ENCODE results near the gene TOMM40. TPM values are rescaled to one million over a fixed set of nuclear protein-coding genes. Genes with fewer than 3 reads are reported as not detected.

The TOMM40 gene
- 10 to 100 TPM; 53.0 to 65.1 TPM for total RNA-seq

DNA sequence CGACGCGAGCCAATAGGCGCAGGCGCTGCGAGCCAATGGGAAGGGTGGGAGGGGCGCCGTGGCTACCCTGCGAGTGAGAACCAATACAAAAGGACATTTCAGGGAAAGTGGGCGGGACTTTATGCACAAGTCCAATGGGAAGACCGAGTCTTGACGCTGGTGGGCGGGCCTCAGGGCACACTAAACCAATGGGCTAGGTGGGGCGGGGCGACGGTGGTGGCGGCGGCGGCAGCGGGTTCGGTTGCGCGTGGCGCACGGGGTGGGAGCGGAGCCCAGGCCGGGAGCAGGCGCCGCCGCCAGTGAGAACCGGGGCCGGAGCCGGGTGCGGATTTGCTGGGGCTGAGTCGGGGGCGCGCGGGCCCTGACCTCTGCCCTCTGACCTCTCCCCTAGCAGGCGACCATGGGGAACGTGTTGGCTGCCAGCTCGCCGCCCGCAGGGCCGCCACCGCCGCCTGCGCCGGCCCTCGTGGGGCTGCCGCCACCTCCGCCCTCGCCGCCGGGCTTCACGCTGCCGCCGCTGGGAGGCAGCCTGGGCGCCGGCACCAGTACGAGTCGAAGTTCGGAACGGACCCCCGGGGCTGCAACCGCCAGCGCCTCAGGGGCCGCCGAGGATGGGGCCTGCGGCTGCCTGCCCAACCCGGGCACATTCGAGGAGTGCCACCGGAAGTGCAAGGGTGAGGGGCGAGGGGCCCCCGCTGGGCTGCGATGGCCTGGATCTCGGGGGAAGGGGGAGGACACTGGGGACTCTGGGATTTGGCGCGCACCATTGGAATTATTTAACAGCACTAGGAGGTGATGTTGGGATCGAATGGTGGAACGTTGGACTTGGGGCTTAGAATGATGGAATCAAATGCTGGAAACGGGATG lies at the start of gene TOMM40:
Gene TOMM40, plus strand, starts transcription at position 239 of the 867 bp plus-strand sequence. Its CDS starts 162 bp downstream, at position 401.
- H3K4me1 Mint-ChIP-seq (ENCODE audit: low read depth): peaks cover 37% of the 10 kb centered on the region
- no peak for ATAC-seq (replicated peaks in 1 of 2)
- H3K36me3 Mint-ChIP-seq (ENCODE audit: insufficient read depth in 2 of 2): peaks cover under 1 to 14% of the 10 kb centered on the region in 2 donors

DNA sequence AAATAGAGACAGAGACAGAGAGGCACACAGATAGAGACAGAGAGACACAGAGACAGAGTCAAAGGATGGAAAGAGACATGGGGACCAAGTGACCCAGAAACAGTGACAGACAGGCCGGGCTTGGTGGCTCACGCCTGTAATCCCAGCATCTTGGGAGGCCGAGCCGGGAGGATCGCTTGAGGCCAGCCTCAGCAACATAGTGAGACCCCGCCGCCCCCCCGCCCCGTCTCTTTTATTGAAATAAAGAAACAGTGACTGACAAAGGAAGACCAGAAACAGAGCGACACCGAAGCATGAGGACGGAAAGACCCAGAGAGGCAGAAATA lies 45.8 kb upstream of the TOMM40 start:
- H3K27ac Mint-ChIP-seq: no peak overlapping the region
- H3K9me3 Mint-ChIP-seq: no peaks in the 10 kb centered on the region
- peaks cover 35% of the 10 kb centered on the region for H3K27me3 Mint-ChIP-seq (ENCODE audit: low read depth)
- no peaks in the 10 kb centered on the region for H3K36me3 Mint-ChIP-seq (ENCODE audit: insufficient read depth in 2 of 2)
- ATAC-seq (replicated peaks in 1 of 2) (peak; percentile 1 to 4), DNase-seq (no peak)
- peaks cover 19% of the 10 kb centered on the region for H3K4me1 Mint-ChIP-seq (ENCODE audit: low read depth)
- H3K4me3 Mint-ChIP-seq: peak overlapping the region; percentile 86 to 87

More for the DNA sequence above, at the start of gene TOMM40:
- no peaks in the 10 kb centered on the region for H3K27me3 Mint-ChIP-seq (ENCODE audit: low read depth)
- H3K4me3 Mint-ChIP-seq: peak within 1 kb of the TSS; percentile 82 to 83
- peak within 1 kb of the TSS; percentile 39 for H3K27ac Mint-ChIP-seq
- peaks cover 2% of the 10 kb centered on the region in 2 donors for H3K9me3 Mint-ChIP-seq
- DNase-seq: peak; percentile 99 to 100

DNA sequence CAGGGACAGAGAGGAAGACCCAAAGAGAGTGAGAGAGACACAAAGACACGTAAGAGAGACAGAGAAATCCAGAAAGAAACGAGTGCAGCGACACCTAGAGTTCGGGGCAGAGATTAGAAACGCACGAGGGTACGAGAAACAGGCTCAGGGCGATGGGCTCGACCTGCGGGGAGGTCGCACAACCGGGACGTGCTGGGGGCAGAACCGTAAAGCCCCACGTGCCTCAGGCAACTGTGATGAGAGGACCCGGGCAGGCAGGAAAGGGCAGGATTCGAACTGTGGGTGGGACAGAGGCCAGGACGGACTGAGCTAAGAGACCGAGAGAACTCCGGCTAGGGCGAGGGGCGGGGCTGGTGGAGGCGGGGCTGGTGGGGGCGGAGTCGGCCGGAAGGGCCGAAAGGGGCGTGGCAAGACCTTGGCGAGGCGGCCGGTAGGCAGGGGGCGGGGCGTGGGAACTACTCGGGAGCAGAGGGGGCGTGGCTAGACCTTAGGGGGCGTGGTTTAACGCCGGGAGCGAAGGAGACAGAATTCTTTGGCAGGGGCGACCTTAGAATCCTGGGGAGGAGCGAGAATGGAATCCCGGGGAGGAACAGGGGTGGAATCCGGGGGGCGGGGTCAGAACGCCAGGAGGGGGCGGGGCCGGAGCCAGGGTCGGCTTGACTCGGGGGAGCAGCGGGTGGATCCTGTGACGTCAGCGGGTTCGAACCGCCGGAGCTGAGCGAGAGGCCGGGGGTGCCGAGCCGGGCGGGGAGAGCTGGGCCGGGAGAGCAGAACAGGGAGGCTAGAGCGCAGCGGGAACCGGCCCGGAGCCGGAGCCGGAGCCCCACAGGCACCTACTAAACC lies 45.2 kb upstream of the TOMM40 start, which contains the start of gene NECTIN2:
Gene NECTIN2, plus strand, starts transcription at position 686 of the 843 bp plus-strand sequence. CDS start 229 bp downstream, outside the sequence.
- Mint-ChIP-seq H3K4me1 (ENCODE audit: low read depth) (peaks cover 19% of the 10 kb centered on the region), H3K4me3 (peak within 1 kb of the TSS; percentile 86 to 87), H3K36me3 (ENCODE audit: insufficient read depth in 2 of 2) (no peaks in the 10 kb centered on the region), H3K9me3 (no peaks in the 10 kb centered on the region), H3K27me3 (ENCODE audit: low read depth) (peaks cover 35% of the 10 kb centered on the region), H3K27ac (no peak within 1 kb of the TSS)
- DNase-seq (peak; percentile 96 to 97), ATAC-seq (replicated peaks in 1 of 2) (peak; percentile 77 to 80)

DNA sequence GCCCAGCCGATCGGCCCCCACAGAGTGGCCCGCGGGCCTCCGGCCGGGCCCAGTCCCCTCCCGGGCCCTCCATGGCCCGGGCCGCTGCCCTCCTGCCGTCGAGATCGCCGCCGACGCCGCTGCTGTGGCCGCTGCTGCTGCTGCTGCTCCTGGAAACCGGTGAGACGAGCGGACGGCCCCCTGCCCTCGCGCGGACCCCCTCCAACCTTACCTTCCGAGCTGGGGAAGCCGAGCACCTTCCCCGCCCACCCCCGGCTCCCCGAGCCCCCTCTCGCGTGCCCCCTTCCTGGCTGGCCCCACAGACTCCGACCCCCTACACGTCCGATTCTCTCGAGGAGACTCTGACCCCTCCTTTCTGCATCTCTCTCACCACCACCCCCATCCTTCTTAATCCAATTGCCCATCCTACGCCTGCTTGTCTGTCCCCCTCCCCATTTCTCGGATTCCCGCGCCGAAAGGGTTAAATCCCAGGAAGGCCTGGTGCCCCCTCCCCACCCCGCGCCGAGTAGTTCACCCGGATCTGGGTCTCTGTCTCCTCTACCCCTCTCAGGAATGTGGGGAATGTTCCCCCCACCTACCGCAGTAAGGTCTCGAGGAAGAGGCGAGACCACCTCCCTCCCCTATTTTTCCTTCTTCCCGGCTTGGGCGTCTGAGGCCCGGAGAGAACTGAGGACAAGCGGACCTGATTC lies 44.5 kb upstream of the TOMM40 start:
- Mint-ChIP-seq H3K36me3 (ENCODE audit: insufficient read depth in 2 of 2) (no peaks in the 10 kb centered on the region), H3K27ac (no peak overlapping the region), H3K9me3 (no peaks in the 10 kb centered on the region), H3K4me1 (ENCODE audit: low read depth) (peaks cover 19% of the 10 kb centered on the region), H3K27me3 (ENCODE audit: low read depth) (peaks cover 40% of the 10 kb centered on the region), H3K4me3 (peak overlapping the region; percentile 82 to 87)
- ATAC-seq (replicated peaks in 1 of 2) (no peak), DNase-seq (no peak)

DNA sequence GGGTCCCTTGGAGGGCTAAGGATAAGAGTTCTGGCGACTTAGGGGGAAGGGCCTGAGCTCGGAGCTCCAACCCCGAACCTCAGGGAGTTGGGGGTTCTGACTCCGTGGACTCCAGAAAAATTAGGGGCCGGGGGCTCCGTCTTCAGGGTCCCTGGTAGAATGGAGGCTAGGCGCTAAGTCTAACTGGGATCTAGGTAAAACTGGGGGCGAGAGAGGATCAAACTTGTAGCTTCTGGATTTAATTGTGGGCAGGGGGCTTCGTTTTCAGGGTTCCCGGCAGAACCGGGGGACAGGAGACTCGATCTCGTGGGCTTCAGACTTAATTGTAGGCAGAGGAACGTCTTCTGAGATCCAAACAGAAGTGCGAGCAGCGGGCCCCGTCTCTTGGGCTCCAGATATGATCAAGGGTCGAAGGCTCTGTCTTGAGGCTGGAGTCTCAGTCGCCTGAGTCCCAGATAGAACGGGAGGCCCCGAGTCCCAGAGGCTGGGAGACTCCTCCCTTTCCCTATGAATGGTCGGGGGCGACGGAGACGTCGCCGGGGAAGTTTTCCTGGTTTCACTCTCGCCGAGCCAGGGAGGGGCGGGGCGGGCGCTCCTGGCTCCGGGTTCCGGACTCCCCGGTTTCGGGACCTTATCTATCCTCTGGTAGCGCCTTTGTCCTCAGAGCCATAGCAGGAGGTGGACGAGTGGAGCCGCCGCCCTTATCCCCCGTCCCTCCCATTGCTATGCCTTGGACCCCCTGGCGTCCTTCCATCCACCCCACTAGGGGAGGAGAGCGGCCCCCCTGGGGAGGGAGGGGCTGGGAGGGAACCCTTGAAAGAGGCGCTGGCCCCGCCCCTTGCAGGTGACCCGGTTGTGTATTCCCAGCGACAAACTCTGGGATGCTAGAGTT lies 43.7 kb upstream of the TOMM40 start:
- ATAC-seq (replicated peaks in 1 of 2): no peak
- DNase-seq: peak; percentile 12 to 16
- Mint-ChIP-seq H3K27me3 (ENCODE audit: low read depth) (peaks cover 48% of the 10 kb centered on the region), H3K9me3 (no peaks in the 10 kb centered on the region), H3K4me3 (peak overlapping the region; percentile 82 to 87), H3K4me1 (ENCODE audit: low read depth) (peaks cover 19% of the 10 kb centered on the region), H3K36me3 (ENCODE audit: insufficient read depth in 2 of 2) (no peaks in the 10 kb centered on the region), H3K27ac (no peak overlapping the region)

DNA sequence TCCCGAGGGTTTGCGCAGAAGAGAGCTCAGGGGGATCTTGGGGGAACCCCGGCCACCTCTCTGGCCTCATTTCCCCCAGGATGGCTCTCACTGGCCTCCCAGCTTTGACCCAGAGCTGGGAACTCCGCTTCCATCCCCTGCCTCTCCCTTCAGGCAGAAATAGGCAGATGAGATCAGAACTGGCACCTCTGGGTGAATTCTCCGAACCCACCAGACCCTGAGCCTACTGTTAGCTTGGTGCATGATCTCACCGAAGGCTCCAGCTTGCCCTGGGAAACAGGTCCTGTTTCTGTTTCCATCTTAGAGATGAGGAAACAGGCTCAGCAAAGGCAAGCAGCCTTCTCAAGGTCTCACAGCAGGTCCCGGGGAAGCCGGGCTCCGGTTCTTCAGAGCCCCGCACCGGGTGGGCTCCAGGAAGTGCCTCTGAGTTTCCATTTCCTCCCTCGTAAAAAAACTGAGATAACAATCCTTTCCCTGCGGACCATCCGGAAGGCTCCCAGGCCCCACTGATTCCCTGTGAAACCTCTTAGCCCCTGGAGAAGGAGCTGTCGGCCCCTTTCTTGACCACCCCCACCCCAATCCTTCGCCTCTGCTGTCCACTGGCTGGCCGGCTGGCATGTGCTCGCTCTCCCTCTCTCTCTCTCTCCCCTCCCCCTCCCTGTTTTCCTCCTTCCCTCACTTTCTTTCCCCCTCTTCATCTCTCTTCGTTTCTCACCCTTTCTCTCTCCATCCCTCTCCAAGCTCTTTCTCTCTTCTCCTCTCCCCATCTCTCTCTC lies 42.8 kb upstream of the TOMM40 start:
- no peak for ATAC-seq (replicated peaks in 1 of 2)
- no peak overlapping the region for H3K27ac Mint-ChIP-seq
- H3K9me3 Mint-ChIP-seq: no peaks in the 10 kb centered on the region
- DNase-seq: no peak
- peaks cover 51% of the 10 kb centered on the region for H3K27me3 Mint-ChIP-seq (ENCODE audit: low read depth)
- peak overlapping the region; percentile 22 to 48 for H3K4me3 Mint-ChIP-seq
- no peaks in the 10 kb centered on the region for H3K36me3 Mint-ChIP-seq (ENCODE audit: insufficient read depth in 2 of 2)
- H3K4me1 Mint-ChIP-seq (ENCODE audit: low read depth): peaks cover 19% of the 10 kb centered on the region

DNA sequence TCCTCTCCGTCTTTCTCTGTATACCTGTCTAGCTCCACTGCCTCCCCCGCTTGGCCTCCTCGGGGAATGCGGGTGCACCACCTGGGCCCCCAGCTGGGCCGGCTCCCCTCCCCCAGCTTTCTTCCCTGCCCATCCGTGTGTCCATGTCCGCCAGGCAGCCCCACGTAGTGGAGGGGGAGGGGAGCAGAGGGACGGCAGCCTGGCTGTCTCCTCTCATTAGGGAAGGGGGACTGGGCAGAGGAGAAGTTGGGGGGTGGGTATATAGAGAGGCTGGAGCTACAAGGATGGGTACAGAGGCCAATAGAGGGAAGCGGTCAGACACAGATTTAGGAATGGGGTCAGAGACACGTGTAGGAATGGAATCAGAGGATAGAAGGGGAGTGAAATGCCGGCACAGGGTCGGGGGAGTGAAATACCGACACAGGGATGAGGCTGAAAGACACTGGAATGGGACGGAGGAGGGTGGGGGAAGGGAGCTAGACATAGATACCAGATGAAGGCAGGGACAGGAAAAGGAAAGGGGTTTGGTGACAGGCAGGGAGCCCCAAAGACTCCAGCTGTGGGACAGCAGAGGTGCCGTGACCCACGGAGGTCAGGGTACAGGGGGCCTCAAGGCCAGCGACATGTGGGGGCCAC lies 42.1 kb upstream of the TOMM40 start:
- H3K4me3 Mint-ChIP-seq: peak overlapping the region; percentile 22 to 48
- H3K36me3 Mint-ChIP-seq (ENCODE audit: insufficient read depth in 2 of 2): no peaks in the 10 kb centered on the region
- DNase-seq: no peak
- H3K27ac Mint-ChIP-seq: no peak overlapping the region
- peaks cover 19% of the 10 kb centered on the region for H3K4me1 Mint-ChIP-seq (ENCODE audit: low read depth)
- peaks cover 51% of the 10 kb centered on the region for H3K27me3 Mint-ChIP-seq (ENCODE audit: low read depth)
- no peaks in the 10 kb centered on the region for H3K9me3 Mint-ChIP-seq
- no peak for ATAC-seq (replicated peaks in 1 of 2)

DNA sequence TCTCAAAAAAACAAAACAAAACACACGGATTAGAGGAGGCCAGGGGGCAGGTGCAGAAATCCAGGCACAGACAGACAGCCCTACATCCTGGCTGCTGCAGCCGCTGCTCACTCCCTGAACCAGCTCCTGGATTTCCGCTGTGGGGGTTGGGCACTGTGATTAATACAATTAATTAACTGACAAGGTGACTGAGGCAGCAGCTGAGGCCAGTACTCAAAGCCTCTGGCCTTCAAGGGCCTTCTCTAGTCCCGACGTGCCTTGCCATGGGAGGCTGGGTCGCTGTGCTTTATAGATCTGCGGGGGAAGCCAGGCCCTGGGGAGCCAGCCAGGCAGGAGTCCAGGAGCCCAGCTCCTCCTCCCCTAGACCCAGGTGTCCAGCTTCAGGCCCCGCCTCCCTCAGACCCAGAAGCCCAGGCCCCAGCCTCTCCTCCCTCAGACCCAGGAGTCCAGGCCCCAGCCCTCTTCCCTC lies 40.4 kb upstream of the TOMM40 start:
- H3K36me3 Mint-ChIP-seq (ENCODE audit: insufficient read depth in 2 of 2): no peaks in the 10 kb centered on the region
- ATAC-seq (replicated peaks in 1 of 2) (no peak), DNase-seq (no peak)
- H3K4me1 Mint-ChIP-seq (ENCODE audit: low read depth): peaks cover 9% of the 10 kb centered on the region
- peaks cover 51% of the 10 kb centered on the region for H3K27me3 Mint-ChIP-seq (ENCODE audit: low read depth)
- no peak overlapping the region for H3K27ac Mint-ChIP-seq
- H3K9me3 Mint-ChIP-seq: no peaks in the 10 kb centered on the region
- no peak overlapping the region for H3K4me3 Mint-ChIP-seq

DNA sequence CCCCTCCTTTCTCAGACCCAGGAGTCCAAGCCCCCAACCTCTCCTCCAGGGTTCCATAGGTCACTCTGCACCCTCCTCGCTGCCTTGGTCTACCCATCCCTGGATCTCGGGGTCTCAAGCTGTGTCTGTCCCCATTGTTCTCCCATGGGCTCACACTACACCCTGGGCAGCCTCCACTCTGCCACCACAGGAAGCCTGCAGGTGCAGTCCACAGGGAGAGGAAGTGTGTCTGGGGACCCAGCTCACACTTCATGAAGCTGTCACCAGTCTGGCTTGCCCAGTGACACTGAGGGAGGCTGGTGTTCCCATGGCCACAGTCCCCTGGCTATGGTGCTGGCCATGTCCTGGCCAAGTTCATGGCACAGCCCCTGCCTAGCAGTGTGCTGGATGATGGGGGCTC lies 39.6 kb upstream of the TOMM40 start:
- H3K9me3 Mint-ChIP-seq: no peaks in the 10 kb centered on the region
- no peak overlapping the region for H3K4me3 Mint-ChIP-seq
- no peaks in the 10 kb centered on the region for H3K36me3 Mint-ChIP-seq (ENCODE audit: insufficient read depth in 2 of 2)
- H3K27ac Mint-ChIP-seq: no peak overlapping the region
- H3K4me1 Mint-ChIP-seq (ENCODE audit: low read depth): peaks cover 9% of the 10 kb centered on the region
- ATAC-seq (replicated peaks in 1 of 2): no peak
- peaks cover 56% of the 10 kb centered on the region for H3K27me3 Mint-ChIP-seq (ENCODE audit: low read depth)
- no peak for DNase-seq

DNA sequence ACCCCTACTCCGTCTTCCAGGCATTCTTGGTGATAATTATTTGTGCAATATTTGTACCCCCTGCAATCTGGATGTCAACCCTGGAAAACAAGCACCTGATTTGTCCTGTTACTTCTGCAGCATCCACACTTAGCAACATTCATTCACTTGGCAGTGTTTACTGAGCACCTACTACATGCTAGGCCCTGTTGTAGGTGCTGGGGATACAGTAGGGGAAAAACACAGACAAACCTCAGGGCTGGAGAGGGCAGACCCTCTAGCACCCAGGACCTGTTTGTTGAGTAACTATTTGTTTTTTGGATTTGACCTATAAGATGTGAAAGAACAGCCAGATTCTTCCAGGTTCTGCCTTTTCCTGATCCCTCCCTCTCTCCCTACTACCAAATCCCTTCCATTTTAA lies 35.4 kb upstream of the TOMM40 start:
- Mint-ChIP-seq H3K9me3 (no peaks in the 10 kb centered on the region), H3K36me3 (ENCODE audit: insufficient read depth in 2 of 2) (no peaks in the 10 kb centered on the region), H3K27me3 (ENCODE audit: low read depth) (peaks cover 22% of the 10 kb centered on the region), H3K4me1 (ENCODE audit: low read depth) (no peaks in the 10 kb centered on the region), H3K4me3 (no peak overlapping the region), H3K27ac (no peak overlapping the region)
- ATAC-seq (replicated peaks in 1 of 2) (no peak), DNase-seq (no peak)

DNA sequence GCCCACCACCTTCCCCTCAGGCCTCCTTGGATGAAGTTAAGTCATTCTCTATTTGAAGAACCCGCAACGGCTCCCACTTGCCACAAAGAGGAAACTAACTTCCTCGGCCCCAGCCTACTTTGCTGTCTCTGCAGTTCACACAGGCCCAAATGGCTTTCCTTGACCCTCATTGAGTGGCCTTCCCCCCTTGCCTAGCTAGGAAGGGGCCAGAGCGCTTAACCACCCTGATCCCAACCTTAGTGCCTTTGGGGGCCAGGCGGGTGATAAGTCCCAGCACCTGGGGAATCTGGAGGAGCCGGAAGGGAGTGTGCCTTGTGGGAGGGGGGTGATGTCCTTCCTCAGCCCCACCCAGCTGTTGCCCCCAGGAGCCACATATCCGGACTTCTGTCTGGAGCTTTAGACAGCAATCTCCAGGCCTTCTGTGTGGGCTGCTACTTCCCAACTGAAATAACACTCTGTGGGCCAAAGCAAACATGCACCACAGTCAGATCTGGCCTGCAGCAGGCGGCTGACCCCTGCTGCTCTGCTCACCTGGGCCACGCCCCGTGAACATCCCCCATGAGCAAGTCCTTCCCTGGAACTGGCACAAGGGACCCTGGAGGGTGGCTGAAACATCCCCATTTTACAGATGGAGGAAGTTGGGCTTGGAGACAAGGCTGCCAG lies 34.5 kb upstream of the TOMM40 start:
- Mint-ChIP-seq H3K9me3 (no peaks in the 10 kb centered on the region), H3K4me3 (no peak overlapping the region)

More for the DNA sequence above, 34.5 kb upstream of the TOMM40 start:
- Mint-ChIP-seq H3K4me1 (ENCODE audit: low read depth) (no peaks in the 10 kb centered on the region), H3K27me3 (ENCODE audit: low read depth) (peaks cover 18% of the 10 kb centered on the region), H3K27ac (no peak overlapping the region), H3K36me3 (ENCODE audit: insufficient read depth in 2 of 2) (no peaks in the 10 kb centered on the region)
- DNase-seq (no peak), ATAC-seq (replicated peaks in 1 of 2) (no peak)

Measured in activated T-cell treated with anti-CD3 and anti-CD28 coated beads, Interleukin-2, amount 50 U/mL, for 72 hours (primary cell).